GM13977 (cell line): ENCODE results near the gene OBSCN.

Experiments
- DNase-seq: peaks from one replicate; pipeline ENCODE4 v3.0.0; 2012; ENCODE audit warnings: low spot score
- in situ Hi-C: fragments of 300-500 bp; cut with MboI; formaldehyde crosslinking; loops from one replicate; pipeline ENCODE4 v1.12.0; 2022; ENCODE audit warnings: low sequenced_read_pairs, low pct_unique_long_range_greater_than_20kb, mixed read lengths, inconsistent platforms; ENCODE audit not compliant: unreplicated experiment
- TF ChIP-seq, protein P1 (sequence below): IDR thresholded peaks from 2 replicates; pipeline ENCODE4 v1.5.1; 2012; ENCODE audit warnings: mild to moderate bottlenecking, control low read depth; ENCODE audit not compliant: insufficient read depth; ENCODE audit errors: extremely low read depth, missing control alignments

The OBSCN gene

DNA sequence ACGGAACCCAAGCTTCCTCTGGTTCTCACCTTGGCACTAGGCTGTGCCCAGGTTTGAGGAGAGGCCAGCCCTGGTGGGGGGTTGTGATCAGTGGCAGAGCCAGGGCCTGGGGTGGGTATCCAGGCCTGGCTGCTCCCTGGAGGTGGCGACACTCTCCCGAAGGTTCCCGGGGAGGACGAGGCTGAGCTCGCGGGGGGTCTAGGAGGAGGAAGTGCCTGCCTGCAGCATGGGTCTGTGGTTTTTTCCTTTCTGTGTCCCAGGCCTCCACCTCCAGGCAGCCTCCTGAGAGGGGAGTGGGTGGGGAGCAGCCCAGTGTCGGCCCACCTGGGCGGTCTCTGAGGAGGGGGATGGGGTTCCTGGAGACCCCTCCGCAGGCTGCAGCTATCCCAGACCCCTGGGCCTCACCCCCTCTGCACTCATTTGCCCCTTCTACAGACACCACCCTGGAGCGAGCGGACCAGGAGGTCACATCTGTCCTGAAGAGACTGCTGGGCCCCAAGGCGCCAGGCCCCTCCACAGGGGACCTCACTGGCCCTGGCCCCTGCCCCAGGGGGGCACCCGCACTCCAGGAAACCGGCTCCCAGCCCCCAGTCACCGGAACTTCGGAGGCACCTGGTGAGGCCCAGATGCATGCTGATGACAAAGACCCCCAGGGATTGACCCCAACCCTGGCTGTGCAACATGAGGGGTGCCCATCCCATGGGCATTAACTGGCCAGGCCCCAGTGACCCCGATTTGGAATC, 154.5 kb downstream of the OBSCN start:
- TF ChIP-seq, protein P1, sequence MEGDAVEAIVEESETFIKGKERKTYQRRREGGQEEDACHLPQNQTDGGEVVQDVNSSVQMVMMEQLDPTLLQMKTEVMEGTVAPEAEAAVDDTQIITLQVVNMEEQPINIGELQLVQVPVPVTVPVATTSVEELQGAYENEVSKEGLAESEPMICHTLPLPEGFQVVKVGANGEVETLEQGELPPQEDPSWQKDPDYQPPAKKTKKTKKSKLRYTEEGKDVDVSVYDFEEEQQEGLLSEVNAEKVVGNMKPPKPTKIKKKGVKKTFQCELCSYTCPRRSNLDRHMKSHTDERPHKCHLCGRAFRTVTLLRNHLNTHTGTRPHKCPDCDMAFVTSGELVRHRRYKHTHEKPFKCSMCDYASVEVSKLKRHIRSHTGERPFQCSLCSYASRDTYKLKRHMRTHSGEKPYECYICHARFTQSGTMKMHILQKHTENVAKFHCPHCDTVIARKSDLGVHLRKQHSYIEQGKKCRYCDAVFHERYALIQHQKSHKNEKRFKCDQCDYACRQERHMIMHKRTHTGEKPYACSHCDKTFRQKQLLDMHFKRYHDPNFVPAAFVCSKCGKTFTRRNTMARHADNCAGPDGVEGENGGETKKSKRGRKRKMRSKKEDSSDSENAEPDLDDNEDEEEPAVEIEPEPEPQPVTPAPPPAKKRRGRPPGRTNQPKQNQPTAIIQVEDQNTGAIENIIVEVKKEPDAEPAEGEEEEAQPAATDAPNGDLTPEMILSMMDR: no peak
- in situ Hi-C loops: no loop called here
- no peak for DNase-seq

DNA sequence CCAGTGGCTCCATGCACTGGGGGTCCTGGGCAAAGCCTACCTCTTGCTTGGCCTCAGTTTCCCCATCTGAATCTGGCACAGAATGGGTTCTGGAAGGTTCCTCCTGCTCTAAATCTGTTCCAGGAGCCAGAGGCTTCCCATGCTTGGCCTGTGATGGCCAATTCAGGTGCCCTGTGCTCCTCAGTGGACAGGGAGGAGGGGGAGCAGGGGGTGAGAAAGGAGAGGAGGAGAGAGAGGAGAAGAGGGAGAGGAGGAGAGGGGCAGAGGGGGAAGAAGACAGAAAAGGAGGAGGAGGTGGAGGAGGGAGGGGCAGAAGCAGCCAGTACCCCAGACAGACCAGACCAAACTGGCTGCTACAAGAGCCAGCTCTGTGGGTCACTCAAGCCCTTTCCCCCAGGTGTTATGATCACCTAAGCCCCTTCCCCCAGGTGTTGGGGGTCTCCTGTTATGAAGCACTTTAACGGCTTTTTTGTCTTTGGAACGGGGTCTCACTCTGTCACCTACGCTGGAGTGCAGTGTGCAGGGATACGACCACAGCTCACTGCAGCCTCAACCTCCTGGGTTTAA, 155.1 kb downstream of the OBSCN start:
- TF ChIP-seq, protein P1: no peak
- in situ Hi-C loops: no loop called here

DNA sequence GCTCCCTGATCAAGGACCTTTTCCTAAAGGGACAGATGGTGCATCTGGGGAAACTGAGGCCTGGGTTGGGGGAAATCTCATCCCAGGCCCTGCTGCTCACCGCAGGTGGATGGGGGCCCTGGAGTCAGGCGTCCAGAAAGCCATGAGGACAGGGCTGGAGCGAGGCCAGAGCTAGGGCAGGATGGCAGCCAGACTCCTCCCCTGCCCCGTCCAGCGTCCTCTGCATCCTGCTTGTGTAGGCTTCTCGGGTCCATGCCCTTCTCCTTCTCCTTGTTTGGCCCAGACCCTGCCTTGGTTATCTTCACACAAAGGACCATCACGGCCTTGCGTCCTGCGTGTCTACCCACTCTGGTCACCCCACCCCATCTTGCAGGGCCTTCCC, 155.8 kb downstream of the OBSCN start:
- TF ChIP-seq, protein P1: no peak
- DNase-seq: no peak
- in situ Hi-C loops: no loop called here

More for the DNA sequence above, 155.1 kb downstream of the OBSCN start:
- no peak for DNase-seq

GRCh38 chr1:228364068-228364705, 156.3 kb downstream of the OBSCN start:
- in situ Hi-C loops: no loop called here
- TF ChIP-seq, protein P1: no peak
- DNase-seq: no peak

- no peak for DNase-seq
- TF ChIP-seq, protein P1: no peak
- in situ Hi-C loops: no loop called here
Measured at GRCh38 chr1:228364706-228365213, 156.9 kb downstream of the OBSCN start.

DNA sequence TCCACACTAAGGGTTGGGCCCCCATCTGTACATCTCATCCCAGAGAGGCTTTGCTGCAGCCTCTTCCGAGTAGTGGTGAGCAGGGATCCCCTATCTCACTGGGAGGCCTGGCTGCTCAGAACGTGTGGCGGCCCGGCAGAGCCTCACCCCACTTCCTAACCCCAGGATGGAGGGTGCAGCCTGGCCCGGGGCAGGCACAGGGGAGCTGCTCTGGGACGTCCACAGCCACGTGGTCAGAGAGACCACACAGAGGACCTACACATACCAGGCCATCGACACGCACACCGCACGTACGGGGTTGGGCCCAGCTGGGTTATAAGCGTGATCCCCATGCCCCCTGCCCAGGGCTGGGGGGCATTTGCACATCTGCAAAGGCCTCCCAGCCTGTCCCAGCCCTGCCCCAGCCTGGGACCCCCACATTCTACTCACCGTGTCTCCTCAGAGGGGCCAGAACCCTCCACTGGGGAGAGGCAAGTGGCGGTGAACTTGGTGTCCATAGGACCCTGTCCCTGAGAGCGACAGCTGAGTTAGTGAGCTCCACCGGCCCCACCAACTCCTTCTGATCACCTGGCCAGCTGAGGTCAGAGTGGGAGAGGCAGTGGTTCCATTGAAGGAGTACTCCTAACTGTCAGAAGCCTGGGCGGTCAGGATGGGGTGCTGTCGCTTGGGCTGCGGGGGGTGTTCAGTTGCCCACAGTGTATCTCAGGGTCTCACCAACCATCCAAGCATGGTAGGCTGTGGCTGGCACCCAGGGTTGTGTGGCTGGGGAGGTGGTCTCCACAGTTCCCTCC, 157.6 kb downstream of the OBSCN start:
- DNase-seq: no peak
- in situ Hi-C loops: no loop called here
- TF ChIP-seq, protein P1: no peak
